Spleen (tissue), 11 donors: ENCODE results near the gene NUAK2. TPM values are rescaled to one million over a fixed set of nuclear protein-coding genes. Genes with fewer than 3 reads are reported as not detected.

Experiments
- DNase-seq: peaks from one replicate; pipeline ENCODE4 v3.0.0-alpha.2; 2020
- H3K27ac ChIP-seq, 8 donors: fragments of 200-600 bp; sonication (generic) in 7 of 8; 1 replicate in 4 of 8; 2 replicates in 4 of 8; pipeline versions ENCODE4 v1.5.0 to v1.8.0; 2016 to 2021; ENCODE audit warnings: inconsistent platforms in 4 of 8, mild to moderate bottlenecking in 4 of 8, moderate library complexity in 1 of 8
- H3K27me3 ChIP-seq, 7 donors: fragments of 200-600 bp; sonication (generic) in 6 of 7; replicated peaks in 1 of 7; 1 replicate in 4 of 7; 2 replicates in 3 of 7; pipeline versions ENCODE4 v1.5.0 to v1.8.0; 2016 to 2021; ENCODE audit warnings: inconsistent platforms in 3 of 7, mild to moderate bottlenecking in 1 of 7
- H3K36me3 ChIP-seq, 6 donors: fragments of 200-600 bp; sonication (generic) in 5 of 6; 1 replicate in 4 of 6; 2 replicates in 2 of 6; pipeline versions ENCODE4 v1.5.0 to v1.8.0; 2016 to 2021; ENCODE audit warnings: inconsistent platforms in 2 of 6
- H3K4me1 ChIP-seq, 6 donors: fragments of 200-600 bp; sonication (generic) in 5 of 6; 1 replicate in 3 of 6; 2 replicates in 3 of 6; pipeline versions ENCODE4 v1.5.0 to v1.8.0; 2016 to 2021; ENCODE audit warnings: inconsistent platforms in 3 of 6
- H3K4me3 ChIP-seq, 8 donors: fragments of 200-600 bp; sonication (generic) in 7 of 8; 1 replicate in 4 of 8; 2 replicates in 4 of 8; pipeline versions ENCODE4 v1.5.0 to v1.8.0; 2016 to 2021; ENCODE audit warnings: inconsistent platforms in 4 of 8, mild to moderate bottlenecking in 4 of 8, moderate library complexity in 2 of 8
- H3K9me3 ChIP-seq, 8 donors: fragments of 200-600 bp; sonication (generic) in 7 of 8; 1 replicate in 4 of 8; 2 replicates in 4 of 8; pipeline versions ENCODE4 v1.5.0 to v1.8.0; 2016 to 2021; ENCODE audit warnings: inconsistent platforms in 4 of 8
- POLR2A ChIP-seq, 3 donors: fragments of 450-650 bp; IDR thresholded peaks; one replicate each; pipeline ENCODE4 v1.5.1; 2017; ENCODE audit warnings: antibody characterized with exemption in 3 of 3, mild to moderate bottlenecking in 1 of 3
- POLR2AphosphoS5 ChIP-seq, 3 donors: sonication (generic); formaldehyde crosslinking; IDR thresholded peaks; one replicate each; pipeline ENCODE4 v1.5.1; 2017; ENCODE audit warnings: antibody characterized with exemption in 3 of 3
- WGBS, 5 donors: extraction: QIAGEN DNeasy Blood & Tissue Kit in 3 of 5; methylation state at CpG; one replicate each; pipeline versions ENCODE4 v1.1.5 to v1.1.7; 2013 to 2018; 5-methylcytosine and 5-hydroxymethylcytosine counted together
- intact Hi-C: fragments of 100-400 bp; cut with DNase I; formaldehyde crosslinking; loops from one replicate; pipeline ENCODE4 v1.15.0; 2023; ENCODE audit warnings: low total_unique reads
- polyA plus RNA-seq, 3 donors: library from polyadenylated mRNA; stranded (reverse); fragments of 200-250 nt; gene quantifications; one replicate each; pipeline ENCODE4 v1.2.1, GENCODE V29; 2013
- total RNA-seq, 7 donors: library from RNA; depleted of rRNA in 3 of 7; stranded (reverse); fragments of >200 nt in 3 of 7; fragmentation: NEBNext Ultra II Directional in 4 of 7; extraction: Animal tissue kit (Norgen Biotek cat#: 25700) in 4 of 7; gene quantifications; one replicate each; pipeline versions ENCODE4 v1.1.0 to v1.2.1, GENCODE V29; 2016 to 2021
- TF ChIP-seq, protein P1 (sequence below), 11 experiments: fragments of 200-600 bp in 7 of 11; fragments of 450-650 bp in 4 of 11; sonication (generic) in 4 of 11; IDR thresholded peaks in 8 of 11; conservative IDR thresholded peaks in 3 of 11; 1 replicate in 7 of 11; 2 replicates in 4 of 11; pipeline versions ENCODE4 v1.4.0 to v1.8.0; 2016 to 2021; ENCODE audit warnings: antibody characterized with exemption in 11 of 11, inconsistent platforms in 4 of 11, mild to moderate bottlenecking in 1 of 11
- donor health status: healthy with polysubstance abuse.
- donor health status: DM: no; HTN: no; CAD: no; lungs with moderate emphysema.
- donor health status: DM: no; HTN: no; CAD: no.
- donor health status: Bipolar disorder and iron deficiency.
- donor health status: healthy.
- donor health status: DM: no; HTN: no; CAD: no.
- donor health status: DM: yes; HTN: yes; CAD: no.

NUAK2 gene
- total and polyA plus RNA-seq, 10 donors: 5.7 to 32.7 (median 19.1) TPM

DNA sequence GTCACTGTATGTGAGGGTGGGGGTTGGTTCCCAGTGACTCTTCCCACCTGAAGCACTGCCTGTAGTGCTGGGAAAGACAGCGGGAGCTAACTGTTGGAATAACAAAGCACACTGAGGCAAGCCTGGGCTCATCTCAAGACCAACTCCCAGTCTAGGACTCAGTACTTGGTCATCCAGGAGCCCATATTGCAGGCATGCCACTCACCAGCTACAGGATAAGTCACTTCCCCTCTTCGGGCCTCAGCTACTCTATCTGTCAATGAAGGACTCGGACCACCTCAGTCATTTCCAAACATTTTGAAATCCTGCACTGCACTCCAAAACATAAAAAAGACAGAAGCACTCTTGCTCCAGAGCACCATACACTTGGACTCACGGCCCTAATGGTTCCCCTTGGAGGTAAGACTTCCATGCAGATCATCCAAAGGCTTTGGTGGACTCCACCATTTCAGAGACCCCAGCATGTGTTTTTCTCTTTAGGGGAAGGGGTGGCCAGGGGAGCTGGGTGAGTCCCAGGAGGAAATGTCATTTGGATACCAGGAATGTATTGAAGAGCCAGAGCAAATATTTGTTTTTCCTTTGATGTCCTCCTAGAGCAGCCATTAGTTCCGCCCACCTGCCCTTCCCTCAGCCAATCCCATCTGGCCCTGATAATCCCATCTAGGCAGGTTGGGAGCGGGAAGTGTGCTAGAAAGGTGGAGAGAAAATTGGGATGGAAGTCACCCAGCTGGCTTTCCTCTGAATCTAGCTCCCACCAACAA lies 3.1 kb downstream of the NUAK2 start:
- DNase-seq: no peak
- TF ChIP-seq, protein P1, sequence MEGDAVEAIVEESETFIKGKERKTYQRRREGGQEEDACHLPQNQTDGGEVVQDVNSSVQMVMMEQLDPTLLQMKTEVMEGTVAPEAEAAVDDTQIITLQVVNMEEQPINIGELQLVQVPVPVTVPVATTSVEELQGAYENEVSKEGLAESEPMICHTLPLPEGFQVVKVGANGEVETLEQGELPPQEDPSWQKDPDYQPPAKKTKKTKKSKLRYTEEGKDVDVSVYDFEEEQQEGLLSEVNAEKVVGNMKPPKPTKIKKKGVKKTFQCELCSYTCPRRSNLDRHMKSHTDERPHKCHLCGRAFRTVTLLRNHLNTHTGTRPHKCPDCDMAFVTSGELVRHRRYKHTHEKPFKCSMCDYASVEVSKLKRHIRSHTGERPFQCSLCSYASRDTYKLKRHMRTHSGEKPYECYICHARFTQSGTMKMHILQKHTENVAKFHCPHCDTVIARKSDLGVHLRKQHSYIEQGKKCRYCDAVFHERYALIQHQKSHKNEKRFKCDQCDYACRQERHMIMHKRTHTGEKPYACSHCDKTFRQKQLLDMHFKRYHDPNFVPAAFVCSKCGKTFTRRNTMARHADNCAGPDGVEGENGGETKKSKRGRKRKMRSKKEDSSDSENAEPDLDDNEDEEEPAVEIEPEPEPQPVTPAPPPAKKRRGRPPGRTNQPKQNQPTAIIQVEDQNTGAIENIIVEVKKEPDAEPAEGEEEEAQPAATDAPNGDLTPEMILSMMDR (IDR thresholded peaks at IDR 0.05 in 8 of 11, conservative IDR thresholded peaks at IDR 0.05 in 3 of 11): no peak
- TF ChIP-seq POLR2AphosphoS5 (IDR thresholded peaks at IDR 0.05): no peak
- TF ChIP-seq POLR2A (IDR thresholded peaks at IDR 0.05): no peak
- no peaks in the 10 kb centered on the region for H3K9me3 ChIP-seq
- peaks cover 61 to 89% (median 83%) of the 10 kb centered on the region in 6 donors for H3K4me1 ChIP-seq
- 71 to 84% (median 74%) methylated on average over 6 of the region's 6 CpGs for WGBS, 5 donors
- H3K4me3 ChIP-seq: peak overlapping the region in 6 of 8 donors; percentile 9 to 93 (median 84)
- intact Hi-C loops: no loop called here
- H3K27me3 ChIP-seq: no peaks in the 10 kb centered on the region
- H3K36me3 ChIP-seq: peaks cover 0 to 6% (median 0%) of the 10 kb centered on the region in 6 donors
- peak overlapping the region; percentile 19 to 97 (median 95) for H3K27ac ChIP-seq

DNA sequence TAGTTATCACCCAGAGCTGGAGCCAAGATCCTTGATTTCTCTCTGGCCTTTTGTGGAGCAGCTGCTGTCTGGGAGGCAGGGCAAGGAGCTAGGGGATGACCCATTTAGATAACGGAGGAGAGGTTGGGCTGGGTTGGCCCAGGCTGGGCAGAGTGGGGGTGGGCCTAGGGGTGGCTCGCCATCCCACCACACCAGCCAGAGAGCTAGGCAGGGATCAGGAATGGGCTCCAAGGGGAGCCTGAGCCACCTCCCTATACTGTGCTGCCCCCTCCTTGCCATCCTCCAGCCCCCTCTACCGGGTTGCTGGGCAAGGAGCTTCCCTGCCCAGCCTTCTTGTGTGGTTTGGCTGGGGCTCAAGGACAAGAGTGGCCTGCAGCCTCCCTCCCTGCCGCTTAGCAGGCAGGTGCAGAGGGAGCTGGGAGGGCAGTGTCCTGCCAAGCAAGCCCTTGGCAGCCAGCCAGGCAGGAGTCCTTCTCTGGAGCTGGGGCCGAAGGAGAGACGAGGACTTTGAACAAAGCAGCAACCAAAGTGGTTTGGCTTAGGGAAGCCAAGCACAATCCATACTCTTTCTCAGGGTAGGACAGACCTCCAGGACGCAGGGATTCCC lies 4.1 kb downstream of the NUAK2 start:
- TF ChIP-seq, protein P1 (IDR thresholded peaks at IDR 0.05 in 8 of 11, conservative IDR thresholded peaks at IDR 0.05 in 3 of 11): no peak
- no peak for TF ChIP-seq POLR2A (IDR thresholded peaks at IDR 0.05)
- TF ChIP-seq POLR2AphosphoS5 (IDR thresholded peaks at IDR 0.05): peak in 2 of 3 donors; percentile 36 to 63
- intact Hi-C loops: no loop called here
- H3K36me3 ChIP-seq: peaks cover 0 to 6% (median 0%) of the 10 kb centered on the region in 6 donors
- no peaks in the 10 kb centered on the region for H3K9me3 ChIP-seq
- H3K4me3 ChIP-seq: peak overlapping the region in 2 of 8 donors; percentile 16 to 93
- H3K27me3 ChIP-seq: no peaks in the 10 kb centered on the region
- peak; percentile 81 for DNase-seq
- WGBS, 5 donors: 33 to 54% (median 46%) methylated on average over 6 to 7 of the region's 7 CpGs
- H3K27ac ChIP-seq: peak overlapping the region; percentile 12 to 97 (median 95)
- peaks cover 71 to 95% (median 92%) of the 10 kb centered on the region in 6 donors for H3K4me1 ChIP-seq

DNA sequence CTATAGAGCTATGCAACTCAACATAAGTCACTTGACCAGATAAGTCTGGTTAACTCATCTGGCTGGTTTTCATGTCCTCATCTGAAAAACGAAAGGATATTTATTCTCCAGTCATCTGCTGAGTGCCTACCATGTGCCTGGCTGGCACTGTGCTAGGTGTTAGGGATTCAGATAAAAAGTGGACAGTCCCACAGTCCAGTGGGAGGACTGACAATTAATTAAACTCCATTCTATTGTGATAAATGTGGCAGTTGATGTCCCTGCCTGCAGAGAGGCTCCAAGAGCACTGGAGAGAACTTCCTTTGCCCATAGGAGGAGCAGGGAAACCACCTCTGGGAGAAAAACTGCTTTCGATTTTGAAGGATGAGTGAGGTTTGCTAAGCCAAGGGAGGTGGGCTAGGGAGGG lies 5.4 kb downstream of the NUAK2 start:
- no peaks in the 10 kb centered on the region for H3K27me3 ChIP-seq
- H3K27ac ChIP-seq: peak overlapping the region; percentile 16 to 97 (median 93)
- intact Hi-C loops: no loop called here
- H3K36me3 ChIP-seq: peaks cover 0 to 13% (median 3%) of the 10 kb centered on the region in 6 donors
- DNase-seq: no peak
- WGBS, 5 donors: 23 to 32% (median 26%) methylated on average over 2 of the region's 2 CpGs
- H3K9me3 ChIP-seq: no peaks in the 10 kb centered on the region
- TF ChIP-seq, protein P1 (IDR thresholded peaks at IDR 0.05 in 8 of 11, conservative IDR thresholded peaks at IDR 0.05 in 3 of 11): no peak
- TF ChIP-seq POLR2A (IDR thresholded peaks at IDR 0.05) (no peak), POLR2AphosphoS5 (IDR thresholded peaks at IDR 0.05) (no peak)
- H3K4me1 ChIP-seq: peaks cover 76 to 100% (median 95%) of the 10 kb centered on the region in 6 donors
- H3K4me3 ChIP-seq: peak overlapping the region in 2 of 8 donors; percentile 2 to 93
